ENCODE measurements around the gene XRCC4.

XRCC4 gene

DNA sequence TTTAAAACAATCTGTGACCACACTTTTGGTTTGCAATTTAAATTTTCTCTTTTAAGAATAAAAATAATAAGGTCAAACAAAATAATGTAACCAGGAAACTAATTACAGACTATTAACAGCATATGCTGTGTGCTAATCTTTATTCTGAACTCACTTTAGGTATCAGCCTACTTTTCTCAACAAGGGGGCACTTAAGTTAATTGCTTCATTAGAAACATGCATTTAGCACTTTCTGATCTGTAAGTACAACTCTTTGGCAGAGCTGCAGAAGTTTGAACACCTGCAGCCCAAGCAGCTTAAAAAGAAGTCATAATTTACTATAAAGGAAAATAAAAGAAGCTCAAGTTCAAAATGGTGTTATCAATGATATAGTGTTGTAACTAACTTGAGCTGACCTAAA lies 21.7 kb downstream of the XRCC4 start:
- Histone ChIP-seq H3K79me2 (ENCODE audit: control insufficient read depth, insufficient read depth, low read length) (no peaks in the 10 kb centered on the region), H2BK15ac (replicated peaks; ENCODE audit: low read depth) (no peak overlapping the region), H3K9ac (ENCODE audit: low read length) (no peak overlapping the region), H2BK5ac (ENCODE audit: low read length) (no peak overlapping the region), H4K5ac (ENCODE audit: low read length) (no peak overlapping the region), H2AK5ac (ENCODE audit: low read length) (no peak overlapping the region), H3K27ac (ENCODE audit: low read depth, low read length) (no peak overlapping the region), H3K79me1 (ENCODE audit: low read length) (no peaks in the 10 kb centered on the region), H3K36me3 (ENCODE audit: control insufficient read depth, insufficient read depth, low read length) (no peaks in the 10 kb centered on the region), H3K4me3 (ENCODE audit: low read length) (no peak overlapping the region), H3K23ac (ENCODE audit: low read length) (no peak overlapping the region), H3K27me3 (ENCODE audit: insufficient read depth, low read length, poor library complexity) (no peaks in the 10 kb centered on the region), H3K4ac (ENCODE audit: low read depth, low read length) (no peak overlapping the region), H2BK120ac (ENCODE audit: low read depth, low read length) (no peak overlapping the region), H3K56ac (ENCODE audit: low read length) (no peak overlapping the region), H3K4me1 (ENCODE audit: control insufficient read depth, low read depth, low read length) (no peaks in the 10 kb centered on the region), H3K18ac (ENCODE audit: low read length) (no peak overlapping the region), H3K4me2 (ENCODE audit: low read length) (no peak overlapping the region), H4K8ac (ENCODE audit: low read depth, low read length) (no peak overlapping the region)
- DNase-seq = no peak

DNA sequence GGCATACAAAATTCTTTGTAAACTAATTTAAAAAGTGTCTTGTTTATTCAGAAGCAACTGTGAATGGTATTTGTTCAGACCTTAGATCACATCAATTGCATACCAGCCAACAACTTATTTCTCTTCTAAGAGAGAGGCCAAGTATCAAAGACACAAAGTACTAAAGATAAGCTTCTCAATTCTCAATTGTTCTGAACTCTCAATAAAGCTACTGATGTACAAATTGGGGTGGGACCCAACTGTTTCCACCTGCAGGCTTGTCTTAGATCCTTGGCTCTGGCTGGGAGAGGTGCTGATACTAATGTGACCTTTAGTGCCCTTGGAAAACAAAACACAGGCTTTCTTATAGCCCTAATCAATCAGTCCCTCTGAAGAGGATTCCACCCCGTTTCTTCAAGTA lies 22.1 kb downstream of the XRCC4 start:
- no peak overlapping the region for H3K27ac ChIP-seq (ENCODE audit: low read depth, low read length)

DNA sequence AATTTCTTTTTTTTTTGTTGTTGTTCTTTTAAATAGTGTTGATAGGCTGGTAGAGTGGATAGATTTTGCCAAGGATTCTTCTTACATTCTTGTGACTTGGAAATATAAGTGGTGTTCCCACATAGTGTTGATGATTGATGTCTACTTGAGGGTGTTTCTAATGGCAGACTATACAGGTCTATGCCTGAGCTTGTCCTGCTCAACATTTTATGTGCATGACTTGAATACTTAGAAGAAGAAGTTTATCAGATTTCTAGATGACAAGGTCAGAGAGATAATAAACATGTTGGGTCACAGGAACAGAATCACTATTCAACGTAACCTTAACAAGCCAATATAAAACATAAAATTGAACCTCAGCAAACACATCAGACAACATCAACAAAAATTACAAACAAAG lies 24.2 kb downstream of the XRCC4 start:
- no peak overlapping the region for H3K23ac ChIP-seq (ENCODE audit: low read length)
- no peaks in the 10 kb centered on the region for H3K79me2 ChIP-seq (ENCODE audit: control insufficient read depth, insufficient read depth, low read length)
- DNase-seq = no peak
- no peaks in the 10 kb centered on the region for H3K36me3 ChIP-seq (ENCODE audit: control insufficient read depth, insufficient read depth, low read length)
- no peak overlapping the region for H4K5ac ChIP-seq (ENCODE audit: low read length)
- H3K56ac ChIP-seq (ENCODE audit: low read length) = no peak overlapping the region
- H3K4me3 ChIP-seq (ENCODE audit: low read length) = no peak overlapping the region
- H3K4me2 ChIP-seq (ENCODE audit: low read length) = no peak overlapping the region
- H3K27me3 ChIP-seq (ENCODE audit: insufficient read depth, low read length, poor library complexity) = no peaks in the 10 kb centered on the region
- H2BK120ac ChIP-seq (ENCODE audit: low read depth, low read length) = no peak overlapping the region
- H3K4ac ChIP-seq (ENCODE audit: low read depth, low read length) = no peak overlapping the region
- WGBS (ENCODE audit: extremely low coverage, insufficient coverage, low lambda C conversion rate) = no CpG with 5 or more reads among the region's 1 CpG
- H3K9ac ChIP-seq (ENCODE audit: low read length) = no peak overlapping the region
- H2BK5ac ChIP-seq (ENCODE audit: low read length) = no peak overlapping the region
- H3K18ac ChIP-seq (ENCODE audit: low read length) = no peak overlapping the region
- H2AK5ac ChIP-seq (ENCODE audit: low read length) = no peak overlapping the region
- no peak overlapping the region for H4K8ac ChIP-seq (ENCODE audit: low read depth, low read length)
- no peaks in the 10 kb centered on the region for H3K4me1 ChIP-seq (ENCODE audit: control insufficient read depth, low read depth, low read length)
- H2BK15ac ChIP-seq (replicated peaks; ENCODE audit: low read depth) = no peak overlapping the region
- no peak overlapping the region for H3K27ac ChIP-seq (ENCODE audit: low read depth, low read length)
- no peaks in the 10 kb centered on the region for H3K79me1 ChIP-seq (ENCODE audit: low read length)

More for the DNA sequence above, 22.1 kb downstream of the XRCC4 start:
- no peak for DNase-seq
- H3K27me3 ChIP-seq (ENCODE audit: insufficient read depth, low read length, poor library complexity) = no peaks in the 10 kb centered on the region
- H2BK120ac ChIP-seq (ENCODE audit: low read depth, low read length) = no peak overlapping the region
- no peak overlapping the region for H4K5ac ChIP-seq (ENCODE audit: low read length)
- no peak overlapping the region for H3K4me3 ChIP-seq (ENCODE audit: low read length)
- no peak overlapping the region for H2BK5ac ChIP-seq (ENCODE audit: low read length)
- H3K9ac ChIP-seq (ENCODE audit: low read length) = no peak overlapping the region
- H3K79me1 ChIP-seq (ENCODE audit: low read length) = no peaks in the 10 kb centered on the region
- H3K4me1 ChIP-seq (ENCODE audit: control insufficient read depth, low read depth, low read length) = no peaks in the 10 kb centered on the region
- no peak overlapping the region for H4K8ac ChIP-seq (ENCODE audit: low read depth, low read length)
- no peak overlapping the region for H3K4me2 ChIP-seq (ENCODE audit: low read length)
- H2BK15ac ChIP-seq (replicated peaks; ENCODE audit: low read depth) = no peak overlapping the region
- no peak overlapping the region for H2AK5ac ChIP-seq (ENCODE audit: low read length)
- no peaks in the 10 kb centered on the region for H3K36me3 ChIP-seq (ENCODE audit: control insufficient read depth, insufficient read depth, low read length)
- WGBS (ENCODE audit: extremely low coverage, insufficient coverage, low lambda C conversion rate) = no CpG with 5 or more reads among the region's 1 CpG
- no peak overlapping the region for H3K56ac ChIP-seq (ENCODE audit: low read length)
- no peak overlapping the region for H3K23ac ChIP-seq (ENCODE audit: low read length)
- H3K79me2 ChIP-seq (ENCODE audit: control insufficient read depth, insufficient read depth, low read length) = no peaks in the 10 kb centered on the region
- no peak overlapping the region for H3K4ac ChIP-seq (ENCODE audit: low read depth, low read length)
- no peak overlapping the region for H3K18ac ChIP-seq (ENCODE audit: low read length)

DNA sequence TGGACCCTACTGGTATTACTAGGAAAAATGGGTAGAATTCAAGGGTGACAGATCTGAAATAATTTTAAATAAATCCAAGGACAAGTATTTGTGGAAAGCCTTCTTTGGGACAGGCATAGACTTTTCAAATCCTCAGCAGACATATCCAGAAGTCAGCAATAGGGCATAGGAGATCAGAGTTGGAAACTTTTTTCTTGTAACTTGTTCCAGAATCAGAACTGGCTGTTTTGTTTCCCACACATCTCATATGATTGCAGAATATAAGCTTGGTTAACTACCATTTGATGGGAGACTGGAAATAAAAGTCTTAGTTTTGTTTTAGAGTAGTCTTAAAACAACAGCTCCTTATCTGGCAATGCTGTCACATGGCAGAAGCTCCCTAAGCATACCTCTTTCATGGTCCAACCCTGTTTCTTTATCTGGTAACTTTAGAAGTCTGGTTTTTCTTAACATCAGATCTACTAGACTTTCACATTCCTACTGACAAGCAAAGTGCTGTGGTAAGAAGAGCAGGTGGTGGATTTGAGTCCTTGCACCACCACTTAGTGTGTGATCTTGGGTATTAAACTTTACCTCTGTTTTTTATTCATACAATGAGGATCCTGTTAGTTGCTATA lies 25.1 kb downstream of the XRCC4 start:
- H2AK5ac ChIP-seq (ENCODE audit: low read length) = no peak overlapping the region
- H2BK120ac ChIP-seq (ENCODE audit: low read depth, low read length) = no peak overlapping the region
- no peak overlapping the region for H3K4me3 ChIP-seq (ENCODE audit: low read length)
- no peak overlapping the region for H2BK15ac ChIP-seq (replicated peaks; ENCODE audit: low read depth)
- no peaks in the 10 kb centered on the region for H3K36me3 ChIP-seq (ENCODE audit: control insufficient read depth, insufficient read depth, low read length)
- no peak overlapping the region for H3K27ac ChIP-seq (ENCODE audit: low read depth, low read length)
- H3K23ac ChIP-seq (ENCODE audit: low read length) = no peak overlapping the region
- H2BK5ac ChIP-seq (ENCODE audit: low read length) = no peak overlapping the region
- H3K27me3 ChIP-seq (ENCODE audit: insufficient read depth, low read length, poor library complexity) = no peaks in the 10 kb centered on the region
- H3K79me1 ChIP-seq (ENCODE audit: low read length) = no peaks in the 10 kb centered on the region
- H3K4me2 ChIP-seq (ENCODE audit: low read length) = no peak overlapping the region
- H4K8ac ChIP-seq (ENCODE audit: low read depth, low read length) = no peak overlapping the region
- no peak overlapping the region for H4K5ac ChIP-seq (ENCODE audit: low read length)
- H3K79me2 ChIP-seq (ENCODE audit: control insufficient read depth, insufficient read depth, low read length) = no peaks in the 10 kb centered on the region
- no peaks in the 10 kb centered on the region for H3K4me1 ChIP-seq (ENCODE audit: control insufficient read depth, low read depth, low read length)
- no peak overlapping the region for H3K4ac ChIP-seq (ENCODE audit: low read depth, low read length)
- H3K18ac ChIP-seq (ENCODE audit: low read length) = no peak overlapping the region
- DNase-seq = no peak
- H3K56ac ChIP-seq (ENCODE audit: low read length) = no peak overlapping the region
- H3K9ac ChIP-seq (ENCODE audit: low read length) = no peak overlapping the region

DNA sequence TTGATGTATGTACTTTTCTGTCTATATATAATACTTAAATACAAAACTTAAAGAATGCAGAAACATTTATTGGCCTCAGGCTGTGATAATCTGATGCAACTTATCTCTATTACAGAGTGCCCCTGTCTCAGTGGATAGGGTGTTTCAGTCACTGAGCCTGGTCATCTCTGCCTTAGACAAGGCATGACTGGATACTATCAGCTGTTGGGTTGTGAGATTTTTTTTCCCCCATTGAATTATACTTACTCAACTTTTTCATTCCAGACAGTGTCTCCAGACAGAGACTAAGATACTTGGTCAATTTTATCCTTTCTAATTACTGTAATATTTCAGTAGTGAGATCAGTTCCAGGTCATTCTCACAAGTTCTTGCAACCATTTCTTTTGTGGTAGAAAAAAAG lies 26.7 kb downstream of the XRCC4 start:
- no peaks in the 10 kb centered on the region for H3K79me2 ChIP-seq (ENCODE audit: control insufficient read depth, insufficient read depth, low read length)
- no peak overlapping the region for H3K4me2 ChIP-seq (ENCODE audit: low read length)
- H3K27ac ChIP-seq (ENCODE audit: low read depth, low read length) = no peak overlapping the region
- H3K79me1 ChIP-seq (ENCODE audit: low read length) = no peaks in the 10 kb centered on the region
- H4K5ac ChIP-seq (ENCODE audit: low read length) = no peak overlapping the region
- H2BK120ac ChIP-seq (ENCODE audit: low read depth, low read length) = no peak overlapping the region
- DNase-seq = no peak
- no peak overlapping the region for H4K8ac ChIP-seq (ENCODE audit: low read depth, low read length)
- H3K23ac ChIP-seq (ENCODE audit: low read length) = no peak overlapping the region
- H3K18ac ChIP-seq (ENCODE audit: low read length) = no peak overlapping the region
- no peak overlapping the region for H2BK15ac ChIP-seq (replicated peaks; ENCODE audit: low read depth)
- no peak overlapping the region for H3K56ac ChIP-seq (ENCODE audit: low read length)
- H3K27me3 ChIP-seq (ENCODE audit: insufficient read depth, low read length, poor library complexity) = no peaks in the 10 kb centered on the region
- H3K4me1 ChIP-seq (ENCODE audit: control insufficient read depth, low read depth, low read length) = no peaks in the 10 kb centered on the region
- no peak overlapping the region for H3K4ac ChIP-seq (ENCODE audit: low read depth, low read length)
- no peak overlapping the region for H3K4me3 ChIP-seq (ENCODE audit: low read length)
- H3K9ac ChIP-seq (ENCODE audit: low read length) = no peak overlapping the region
- no peak overlapping the region for H2BK5ac ChIP-seq (ENCODE audit: low read length)
- no peaks in the 10 kb centered on the region for H3K36me3 ChIP-seq (ENCODE audit: control insufficient read depth, insufficient read depth, low read length)
- no peak overlapping the region for H2AK5ac ChIP-seq (ENCODE audit: low read length)

DNA sequence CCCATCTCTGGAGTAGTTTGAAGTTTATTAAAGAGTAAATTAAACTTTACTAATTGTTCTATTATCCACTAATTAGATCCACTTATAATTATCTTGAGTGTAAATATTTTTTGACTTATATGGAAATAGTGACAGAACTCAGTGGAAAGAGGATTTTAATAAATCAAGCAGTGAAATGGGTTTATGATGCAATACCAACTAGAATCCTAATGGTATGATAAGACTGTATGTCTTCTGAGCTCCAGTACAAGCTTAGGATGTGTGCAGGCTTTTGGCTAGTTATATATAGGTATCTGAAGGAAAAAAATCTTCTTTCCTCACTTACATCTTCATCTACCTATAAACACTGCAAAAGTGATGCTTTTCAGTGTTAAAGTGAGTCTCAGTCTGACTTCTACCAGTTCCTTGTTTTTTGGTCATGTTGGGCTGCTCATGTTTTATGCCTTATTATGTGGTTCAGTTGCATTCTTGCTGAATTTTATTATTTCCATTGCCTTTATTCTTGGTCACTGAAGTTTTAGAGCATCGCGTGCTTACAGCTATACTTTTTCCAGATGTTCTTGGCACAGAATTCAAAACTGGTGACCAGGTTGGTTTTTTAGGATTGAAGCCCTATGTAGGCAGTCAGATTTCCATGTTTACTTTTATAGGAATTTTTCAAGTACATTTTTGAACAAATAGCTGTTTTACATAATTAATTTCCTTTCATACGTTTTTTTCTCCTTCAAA lies 30.5 kb downstream of the XRCC4 start:
- Histone ChIP-seq H3K36me3 (ENCODE audit: control insufficient read depth, insufficient read depth, low read length) (no peaks in the 10 kb centered on the region), H2BK15ac (replicated peaks; ENCODE audit: low read depth) (no peak overlapping the region), H3K4ac (ENCODE audit: low read depth, low read length) (no peak overlapping the region), H3K4me3 (ENCODE audit: low read length) (no peak overlapping the region), H4K8ac (ENCODE audit: low read depth, low read length) (no peak overlapping the region), H3K18ac (ENCODE audit: low read length) (no peak overlapping the region), H3K27ac (ENCODE audit: low read depth, low read length) (no peak overlapping the region), H2BK5ac (ENCODE audit: low read length) (no peak overlapping the region), H4K5ac (ENCODE audit: low read length) (no peak overlapping the region), H3K4me2 (ENCODE audit: low read length) (no peak overlapping the region), H3K4me1 (ENCODE audit: control insufficient read depth, low read depth, low read length) (no peaks in the 10 kb centered on the region), H2BK120ac (ENCODE audit: low read depth, low read length) (no peak overlapping the region), H3K56ac (ENCODE audit: low read length) (no peak overlapping the region), H3K9ac (ENCODE audit: low read length) (no peak overlapping the region), H3K27me3 (ENCODE audit: insufficient read depth, low read length, poor library complexity) (no peaks in the 10 kb centered on the region), H3K79me1 (ENCODE audit: low read length) (no peaks in the 10 kb centered on the region), H3K23ac (ENCODE audit: low read length) (no peak overlapping the region), H2AK5ac (ENCODE audit: low read length) (no peak overlapping the region), H3K79me2 (ENCODE audit: control insufficient read depth, insufficient read depth, low read length) (no peaks in the 10 kb centered on the region)
- WGBS (ENCODE audit: extremely low coverage, insufficient coverage, low lambda C conversion rate) = 100% methylated on average over 1 of the region's 3 CpGs
- no peak for DNase-seq
